NT2/D1 (cell line): ENCODE results near the gene LSM2.

ENCODE experiments used
- SUZ12 ChIP-seq: IDR thresholded peaks from 2 replicates; pipeline ENCODE4 v1.6.1; 2011; ENCODE audit not compliant: insufficient read length, insufficient read depth; ENCODE audit errors: extremely low read depth
- ZNF274 ChIP-seq: IDR thresholded peaks from 2 replicates; pipeline ENCODE4 v1.6.1; 2011; ENCODE audit warnings: mild to moderate bottlenecking, low read depth, low read length

- TF ChIP-seq ZNF274 (no peak), SUZ12 (no peak)
Measured at GRCh38 chr6:31785475-31785874, 21.3 kb downstream of the LSM2 start.
